Hippocampal formation (tissue), 2 donors: ENCODE measurements around the gene CC2D1A.
"Not testable (repeated sequence)": the region's sequence is repeated elsewhere in the genome, so short reads cannot be mapped to it uniquely, and the experiment has no call there.

ENCODE experiments used
- DNase-seq, 2 donors: peaks; one replicate each; lab custom pipeline; 2025; lab: John Stamatoyannopoulos, UW

The CC2D1A gene

GRCh38 chr19:13962699-13963602 is 57.0 kb downstream of the CC2D1A start:
- DNase-seq, result no peak

GRCh38 chr19:13963603-13964105 is 57.7 kb downstream of the CC2D1A start:
- no peak for DNase-seq

GRCh38 chr19:13964776-13965175 is 58.8 kb downstream of the CC2D1A start:
- DNase-seq, result no peak

GRCh38 chr19:13965377-13965896 is 59.4 kb downstream of the CC2D1A start:
- no peak for DNase-seq

- DNase-seq, result no peak
These were observed 60.1 kb downstream of the CC2D1A start for GRCh38 chr19:13965926-13966683.

GRCh38 chr19:13966684-13967128 is 60.7 kb downstream of the CC2D1A start:
- no peak for DNase-seq

GRCh38 chr19:13967206-13967605 is 61.2 kb downstream of the CC2D1A start:
- DNase-seq, result not testable (repeated sequence)

- DNase-seq, result no peak
These were observed 62.5 kb downstream of the CC2D1A start for GRCh38 chr19:13968383-13968935.

- no peak for DNase-seq
These were observed 63.0 kb downstream of the CC2D1A start for GRCh38 chr19:13968999-13969398.

- no peak for DNase-seq
These were observed 63.9 kb downstream of the CC2D1A start for GRCh38 chr19:13969897-13970296.

GRCh38 chr19:13971868-13972267 is 65.9 kb downstream of the CC2D1A start:
- not testable (repeated sequence) for DNase-seq

GRCh38 chr19:13972368-13973155 is 66.6 kb downstream of the CC2D1A start:
- no peak for DNase-seq

GRCh38 chr19:13973479-13973878 is 67.5 kb downstream of the CC2D1A start:
- DNase-seq, result not testable (repeated sequence)

- no peak for DNase-seq
These were observed 68.1 kb downstream of the CC2D1A start for GRCh38 chr19:13974073-13974472.

GRCh38 chr19:13975870-13976269 is 69.9 kb downstream of the CC2D1A start:
- no peak for DNase-seq

- no peak for DNase-seq
These were observed 70.4 kb downstream of the CC2D1A start for GRCh38 chr19:13976446-13976845.

- DNase-seq, result no peak
These were observed 71.8 kb downstream of the CC2D1A start for GRCh38 chr19:13977803-13978202.

GRCh38 chr19:13978351-13979243 is 72.6 kb downstream of the CC2D1A start:
- peak in 1 of 2 donors; percentile 42 for DNase-seq

- no peak for DNase-seq
These were observed 73.2 kb downstream of the CC2D1A start for GRCh38 chr19:13979244-13979615.

- DNase-seq, result no peak
These were observed 73.7 kb downstream of the CC2D1A start for GRCh38 chr19:13979686-13980085.
